HEK293 (cell line): ENCODE results near the gene TMEM61.

Experiments
- CTCF ChIA-PET: fragments of 350-600 bp; formaldehyde crosslinking; extraction: SDS; loops from one replicate; lab custom pipeline; 2021; ENCODE audit warnings: antibody characterized with exemption; lab: Yijun Ruan, JAX
- POLR2A ChIA-PET: fragments of 300-600 bp; formaldehyde crosslinking; extraction: SDS; loops from one replicate; lab custom pipeline; 2020; ENCODE audit warnings: antibody characterized with exemption, inconsistent platforms; lab: Yijun Ruan, JAX
- H3K27ac ChIP-seq: fragments of 200-500 bp; sonication (Bioruptor generic); 2 replicates; pipeline ENCODE4 v1.5.1; 2014; ENCODE audit warnings: low read depth, low read length, control low read depth, inconsistent platforms; ENCODE audit errors: extremely low read depth
- H3K36me3 ChIP-seq, 2 experiments: fragments of 200-500 bp in 1 of 2; sonication (Bioruptor generic) in 1 of 2; 1 replicate in 1 of 2; 2 replicates in 1 of 2; pipeline ENCODE4 v1.5.1; 2014 to 2017; ENCODE audit warnings: inconsistent platforms in 2 of 2, low read length in 2 of 2; ENCODE audit not compliant: control insufficient read depth in 2 of 2, insufficient read depth in 1 of 2
- H3K4me1 ChIP-seq: fragments of 200-500 bp; sonication (Bioruptor generic); 2 replicates; pipeline ENCODE4 v1.5.1; 2014; ENCODE audit warnings: mild to moderate bottlenecking, low read length, inconsistent platforms; ENCODE audit not compliant: control insufficient read depth, insufficient read depth
- H3K4me3 ChIP-seq: 2 replicates; pipeline ENCODE4 v1.5.1; 2011; ENCODE audit warnings: low read depth, mild to moderate bottlenecking, control low read depth, low read length, moderate library complexity
- H3K9me3 ChIP-seq: fragments of 200-500 bp; sonication (Bioruptor generic); 2 replicates; pipeline ENCODE4 v1.5.1; 2014; ENCODE audit warnings: low read depth, low read length, inconsistent platforms; ENCODE audit not compliant: control insufficient read depth, insufficient read depth
- GLIS2 ChIP-seq: fragments of 450-650 bp; formaldehyde crosslinking; IDR thresholded peaks from 2 replicates; pipeline ENCODE4 v1.5.1; 2016; ENCODE audit warnings: missing biosample characterization, missing genetic modification characterization
- INSM2 ChIP-seq: fragments of 450-650 bp; formaldehyde crosslinking; IDR thresholded peaks from 2 replicates; pipeline ENCODE4 v1.5.1; 2016; ENCODE audit warnings: missing biosample characterization, missing genetic modification characterization
- KLF17 ChIP-seq: fragments of 450-650 bp; formaldehyde crosslinking; IDR thresholded peaks from 2 replicates; pipeline ENCODE4 v1.5.1; 2016; ENCODE audit warnings: missing biosample characterization, missing genetic modification characterization
- MEIS1 ChIP-seq: sonication (generic); formaldehyde crosslinking; IDR thresholded peaks from 2 replicates; pipeline ENCODE4 v1.8.1; 2022; ENCODE audit warnings: missing genetic modification reagents, mild to moderate bottlenecking, borderline replicate concordance
- OVOL3 ChIP-seq: fragments of 450-650 bp; formaldehyde crosslinking; IDR thresholded peaks from 2 replicates; pipeline ENCODE4 v1.5.1; 2016; ENCODE audit warnings: missing biosample characterization, missing genetic modification characterization
- PRDM4 ChIP-seq: fragments of 450-650 bp; formaldehyde crosslinking; IDR thresholded peaks from 2 replicates; pipeline ENCODE4 v1.5.1; 2017; ENCODE audit warnings: missing biosample characterization, missing genetic modification characterization
- SALL2 ChIP-seq: fragments of 450-650 bp; formaldehyde crosslinking; IDR thresholded peaks from 2 replicates; pipeline ENCODE4 v1.5.0; 2017; ENCODE audit warnings: missing biosample characterization, mild to moderate bottlenecking, missing genetic modification characterization, borderline replicate concordance
- ZBTB11 ChIP-seq: fragments of 450-650 bp; formaldehyde crosslinking; conservative IDR thresholded peaks from 2 replicates; pipeline ENCODE4 v1.5.1; 2016; ENCODE audit warnings: low read depth, missing biosample characterization, missing genetic modification characterization
- ZFP41 ChIP-seq: fragments of 450-650 bp; formaldehyde crosslinking; IDR thresholded peaks from 2 replicates; pipeline ENCODE4 v1.5.1; 2016; ENCODE audit warnings: missing biosample characterization, missing genetic modification characterization, borderline replicate concordance
- ZNF133 ChIP-seq: fragments of 450-650 bp; formaldehyde crosslinking; IDR thresholded peaks from 2 replicates; pipeline ENCODE4 v1.5.1; 2016; ENCODE audit warnings: missing biosample characterization, missing genetic modification characterization
- ZNF24 ChIP-seq: fragments of 450-650 bp; formaldehyde crosslinking; IDR thresholded peaks from 2 replicates; pipeline ENCODE4 v1.5.1; 2016; ENCODE audit warnings: missing biosample characterization, missing genetic modification characterization
- ZNF292 ChIP-seq: fragments of 450-650 bp; formaldehyde crosslinking; IDR thresholded peaks from 2 replicates; pipeline ENCODE4 v1.5.1; 2016; ENCODE audit warnings: low read depth, missing biosample characterization, missing genetic modification characterization, borderline replicate concordance
- ZNF350 ChIP-seq: fragments of 450-650 bp; formaldehyde crosslinking; IDR thresholded peaks from 2 replicates; pipeline ENCODE4 v1.5.0; 2017; ENCODE audit warnings: missing biosample characterization, mild to moderate bottlenecking, missing genetic modification characterization
- ZNF473 ChIP-seq: fragments of 450-650 bp; formaldehyde crosslinking; IDR thresholded peaks from 2 replicates; pipeline ENCODE4 v1.5.1; 2017; ENCODE audit warnings: missing biosample characterization, missing genetic modification characterization
- ZNF513 ChIP-seq: fragments of 450-650 bp; IDR thresholded peaks from 2 replicates; pipeline ENCODE4 v1.5.1; 2018; ENCODE audit warnings: missing biosample characterization, missing genetic modification characterization
- ZNF660 ChIP-seq: fragments of 450-650 bp; IDR thresholded peaks from 2 replicates; pipeline ENCODE4 v1.5.1; 2018; ENCODE audit warnings: missing biosample characterization, mild to moderate bottlenecking, missing genetic modification characterization
- ZNF768 ChIP-seq: fragments of 450-650 bp; formaldehyde crosslinking; IDR thresholded peaks from 2 replicates; pipeline ENCODE4 v1.5.1; 2018; ENCODE audit warnings: missing biosample characterization, mild to moderate bottlenecking, missing genetic modification characterization
- TF ChIP-seq, protein P1 (sequence below): fragments of 450-650 bp; formaldehyde crosslinking; IDR thresholded peaks from 2 replicates; pipeline ENCODE4 v1.5.1; 2016; ENCODE audit warnings: missing biosample characterization, missing genetic modification characterization

TMEM61 gene

DNA sequence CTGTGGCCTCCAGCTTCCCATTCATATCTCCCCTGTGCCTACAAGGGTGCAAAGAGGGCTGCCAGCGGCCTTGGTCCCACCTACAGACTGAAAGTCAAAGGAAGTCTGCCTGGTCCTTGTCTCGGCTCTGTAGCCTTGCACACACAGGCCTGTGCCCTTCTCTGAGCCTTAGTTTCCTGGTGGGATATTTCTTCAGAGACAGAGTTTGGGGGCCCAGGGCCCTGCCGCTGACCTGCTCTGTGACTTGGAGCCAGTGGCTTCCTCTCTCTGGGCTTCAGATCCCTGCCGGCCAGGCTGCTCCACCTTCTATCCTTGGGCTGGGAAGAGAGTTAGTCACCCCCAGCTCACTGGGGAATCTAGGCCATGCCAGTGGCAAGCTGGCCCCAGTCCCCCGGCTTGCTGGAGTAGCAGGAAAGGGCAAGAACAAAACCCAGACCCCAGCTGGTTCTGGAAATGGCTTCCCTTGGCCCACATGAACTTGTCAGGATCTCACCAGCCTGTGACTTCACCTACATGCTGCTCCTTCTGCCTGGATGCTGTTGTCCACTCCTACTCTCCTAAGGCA is 1.0 kb upstream of the TMEM61 start (continued):
- TF ChIP-seq, protein P1, sequence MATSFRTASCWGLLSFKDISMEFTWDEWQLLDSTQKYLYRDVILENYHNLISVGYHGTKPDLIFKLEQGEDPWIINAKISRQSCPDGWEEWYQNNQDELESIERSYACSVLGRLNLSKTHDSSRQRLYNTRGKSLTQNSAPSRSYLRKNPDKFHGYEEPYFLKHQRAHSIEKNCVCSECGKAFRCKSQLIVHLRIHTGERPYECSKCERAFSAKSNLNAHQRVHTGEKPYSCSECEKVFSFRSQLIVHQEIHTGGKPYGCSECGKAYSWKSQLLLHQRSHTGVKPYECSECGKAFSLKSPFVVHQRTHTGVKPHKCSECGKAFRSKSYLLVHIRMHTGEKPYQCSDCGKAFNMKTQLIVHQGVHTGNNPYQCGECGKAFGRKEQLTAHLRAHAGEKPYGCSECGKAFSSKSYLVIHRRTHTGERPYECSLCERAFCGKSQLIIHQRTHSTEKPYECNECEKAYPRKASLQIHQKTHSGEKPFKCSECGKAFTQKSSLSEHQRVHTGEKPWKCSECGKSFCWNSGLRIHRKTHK (tag by site-specific recombination) = no peak
- TF ChIP-seq ZNF473 (tag by site-specific recombination) = no peak
- no peak for TF ChIP-seq ZNF292 (tag by site-specific recombination)

- H3K4me3 ChIP-seq = peak overlapping the region; percentile 13
- H3K4me1 ChIP-seq = peaks cover 5% of the 10 kb centered on the region; the same call in 1 of the 2 replicates
- H3K9me3 ChIP-seq = no peaks in the 10 kb centered on the region
- H3K36me3 ChIP-seq = no peaks in the 10 kb centered on the region
- POLR2A ChIA-PET = no interaction called here
- TF ChIP-seq ZFP41 (tag by site-specific recombination) (no peak), MEIS1 (CRISPR knock-in tag) (no peak), ZNF660 (tag by site-specific recombination) (no peak), ZBTB11 (tag by site-specific recombination) (no peak), ZNF24 (tag by site-specific recombination) (no peak), ZNF768 (tag by site-specific recombination) (no peak), INSM2 (tag by site-specific recombination) (no peak), GLIS2 (tag by site-specific recombination) (no peak), ZNF513 (tag by site-specific recombination) (no peak)
- H3K27ac ChIP-seq = no peak overlapping the region
- CTCF ChIA-PET = interaction anchor here (1.2 to 2.2 kb wide), 2 partner anchors 16 to 30 kb away, joined by 6 to 7 read pairs; no protein-coding TSS in a partner anchor
Observed at GRCh38 chr1:54980046-54980527, 341 bp upstream of the TMEM61 start.

GRCh38 chr1:54981466-54981865 is 1.0 kb downstream of the TMEM61 start:
- POLR2A ChIA-PET = no interaction called here
- Histone ChIP-seq H3K27ac (no peak overlapping the region), H3K4me3 (no peak overlapping the region), H3K36me3 (no peaks in the 10 kb centered on the region), H3K9me3 (no peaks in the 10 kb centered on the region), H3K4me1 (peaks cover 5% of the 10 kb centered on the region; the same call in 1 of the 2 replicates)
- CTCF ChIA-PET = interaction anchor here (1.1 to 1.3 kb wide), 2 partner anchors 15 to 36 kb away, joined by 3 to 8 read pairs; no protein-coding TSS in a partner anchor
- no peak for TF ChIP-seq ZNF292 (tag by site-specific recombination)
- no peak for TF ChIP-seq PRDM4 (tag by site-specific recombination)
- no peak for TF ChIP-seq OVOL3 (tag by site-specific recombination)
- no peak for TF ChIP-seq SALL2 (tag by site-specific recombination)
- no peak for TF ChIP-seq ZNF133
- no peak for TF ChIP-seq ZNF350 (tag by site-specific recombination)
- no peak for TF ChIP-seq KLF17 (tag by site-specific recombination)
